HL-60/S4 treated with retinoic acid at 250 ng/mL for 4 days and 3 days (cell line): Measurements from ENCODE around the gene RAB6A.

Source experiments
- in situ Hi-C: fragments of 300-500 bp; cut with MboI; formaldehyde crosslinking; loops from 2 replicates; pipeline ENCODE4 v1.7.0; 2022; ENCODE audit warnings: low sequenced_read_pairs

Gene RAB6A

DNA sequence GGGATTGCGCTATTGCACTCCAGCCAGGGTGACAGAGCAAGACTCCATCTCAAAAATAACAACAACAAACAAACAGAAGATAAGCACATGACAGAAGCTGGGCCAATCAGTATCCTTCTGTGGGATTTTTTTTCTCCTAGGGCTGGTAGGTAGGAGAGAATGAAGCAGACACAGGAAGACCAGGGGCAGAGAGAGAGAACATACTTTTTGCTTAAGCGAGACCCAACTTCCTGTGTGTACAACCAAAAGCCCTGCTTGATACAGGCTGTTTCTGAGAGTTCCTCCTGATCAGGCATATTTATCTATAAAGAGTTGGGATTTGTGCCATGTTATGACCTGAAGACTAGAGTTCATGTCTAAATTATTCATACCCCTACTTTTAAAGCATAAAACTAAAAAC, 126.9 kb downstream of the RAB6A start:
- in situ Hi-C loops, result no loop called here

DNA sequence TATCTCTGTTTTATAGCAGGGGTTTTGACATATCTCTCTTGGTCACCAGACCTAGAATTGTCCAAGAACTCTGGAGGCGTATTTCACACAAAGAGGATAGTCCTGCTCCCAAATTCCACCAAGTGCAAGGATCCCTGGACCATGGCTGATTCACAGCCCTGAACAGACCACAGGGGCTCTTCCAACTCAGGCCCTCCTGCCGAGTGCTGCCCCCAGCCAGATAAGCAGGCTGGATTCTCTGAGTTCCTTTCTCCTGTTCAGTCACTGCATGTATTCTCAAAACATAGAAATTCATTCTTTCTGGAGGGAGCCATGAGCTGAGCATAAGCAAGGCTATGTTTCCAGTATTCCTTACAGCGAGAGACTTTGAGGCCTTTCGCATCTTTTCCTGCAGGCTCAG, 127.9 kb downstream of the RAB6A start:
- in situ Hi-C loops, result no loop called here

DNA sequence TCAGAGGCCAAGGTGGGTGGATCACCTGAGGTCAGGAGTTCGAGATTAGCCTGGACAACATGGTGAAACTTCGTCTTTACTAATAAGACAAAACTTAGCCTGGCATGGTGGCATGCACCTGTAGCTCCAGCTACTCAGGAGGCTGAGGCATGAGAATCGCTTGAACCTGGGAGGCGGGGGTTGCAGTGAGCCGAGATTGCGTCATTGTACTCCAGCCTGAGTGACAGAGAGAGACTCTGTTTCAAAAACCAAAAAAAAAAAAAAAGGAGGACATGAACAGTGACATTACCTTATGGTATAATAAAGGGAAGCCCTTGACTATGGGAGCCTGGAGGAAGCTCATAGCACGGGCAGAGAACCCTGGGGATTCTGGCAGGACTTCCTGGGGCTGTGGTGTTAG, 131.0 kb downstream of the RAB6A start:
- in situ Hi-C loops, result no loop called here

DNA sequence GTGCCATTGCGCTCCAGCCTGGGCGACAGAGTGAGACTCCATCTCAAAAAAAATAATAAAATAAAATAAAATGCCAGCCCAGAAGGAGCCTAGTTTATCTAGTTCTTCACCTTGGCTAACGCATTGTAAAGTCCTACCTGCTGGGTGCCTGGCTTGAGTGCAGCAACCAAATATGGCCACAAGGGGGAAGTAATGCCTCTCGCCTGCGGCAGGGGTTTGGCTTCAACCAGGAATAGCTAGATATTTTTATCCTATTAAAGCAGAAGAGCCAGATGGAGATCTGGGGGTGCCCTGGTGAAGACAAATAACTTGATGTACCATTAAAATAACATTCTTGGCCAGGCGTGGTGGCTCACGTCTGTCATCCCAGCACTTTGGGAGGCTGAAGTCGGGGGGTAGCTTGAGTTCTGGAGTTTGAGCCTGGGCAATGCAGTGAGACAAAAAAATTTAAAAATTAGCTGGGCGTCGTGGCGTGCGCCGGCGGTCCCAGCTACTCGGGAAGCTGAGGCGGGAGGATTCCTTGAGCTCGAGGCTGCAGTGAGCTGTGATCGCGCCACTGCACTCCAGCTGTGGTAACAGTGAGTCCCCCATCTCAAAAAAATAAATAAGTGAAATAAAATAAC, 135.1 kb downstream of the RAB6A start:
- in situ Hi-C loops, result no loop called here
